Measurements from ENCODE around the gene HMGN1. TPM values are rescaled to one million over a fixed set of nuclear protein-coding genes. Genes with fewer than 3 reads are reported as not detected.
"Not testable (repeated sequence)": the region's sequence is repeated elsewhere in the genome, so short reads cannot be mapped to it uniquely, and the experiment has no call there.

The HMGN1 gene
- total RNA-seq, 1 donor from 2014 or later: 596 TPM

- DNase-seq (ENCODE audit: low spot score, unreplicated experiment): no peak
- H3K27ac Mint-ChIP-seq: no peak overlapping the region
- peaks cover 13% of the 10 kb centered on the region for H3K4me1 Mint-ChIP-seq (ENCODE audit: low read depth)
- H3K36me3 Mint-ChIP-seq (ENCODE audit: insufficient read depth): peaks cover 2% of the 10 kb centered on the region
- H3K4me3 Mint-ChIP-seq (ENCODE audit: low read depth): no peak overlapping the region
- TF ChIP-seq, protein P1, sequence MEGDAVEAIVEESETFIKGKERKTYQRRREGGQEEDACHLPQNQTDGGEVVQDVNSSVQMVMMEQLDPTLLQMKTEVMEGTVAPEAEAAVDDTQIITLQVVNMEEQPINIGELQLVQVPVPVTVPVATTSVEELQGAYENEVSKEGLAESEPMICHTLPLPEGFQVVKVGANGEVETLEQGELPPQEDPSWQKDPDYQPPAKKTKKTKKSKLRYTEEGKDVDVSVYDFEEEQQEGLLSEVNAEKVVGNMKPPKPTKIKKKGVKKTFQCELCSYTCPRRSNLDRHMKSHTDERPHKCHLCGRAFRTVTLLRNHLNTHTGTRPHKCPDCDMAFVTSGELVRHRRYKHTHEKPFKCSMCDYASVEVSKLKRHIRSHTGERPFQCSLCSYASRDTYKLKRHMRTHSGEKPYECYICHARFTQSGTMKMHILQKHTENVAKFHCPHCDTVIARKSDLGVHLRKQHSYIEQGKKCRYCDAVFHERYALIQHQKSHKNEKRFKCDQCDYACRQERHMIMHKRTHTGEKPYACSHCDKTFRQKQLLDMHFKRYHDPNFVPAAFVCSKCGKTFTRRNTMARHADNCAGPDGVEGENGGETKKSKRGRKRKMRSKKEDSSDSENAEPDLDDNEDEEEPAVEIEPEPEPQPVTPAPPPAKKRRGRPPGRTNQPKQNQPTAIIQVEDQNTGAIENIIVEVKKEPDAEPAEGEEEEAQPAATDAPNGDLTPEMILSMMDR (IDR thresholded peaks at IDR 0.05; ENCODE audit: unreplicated experiment): no peak
- no peaks in the 10 kb centered on the region for H3K9me3 Mint-ChIP-seq (ENCODE audit: low read depth)
- H3K27me3 Mint-ChIP-seq: no peaks in the 10 kb centered on the region
Observed at GRCh38 chr21:39384674-39385298, 35.9 kb upstream of the HMGN1 start.

DNA sequence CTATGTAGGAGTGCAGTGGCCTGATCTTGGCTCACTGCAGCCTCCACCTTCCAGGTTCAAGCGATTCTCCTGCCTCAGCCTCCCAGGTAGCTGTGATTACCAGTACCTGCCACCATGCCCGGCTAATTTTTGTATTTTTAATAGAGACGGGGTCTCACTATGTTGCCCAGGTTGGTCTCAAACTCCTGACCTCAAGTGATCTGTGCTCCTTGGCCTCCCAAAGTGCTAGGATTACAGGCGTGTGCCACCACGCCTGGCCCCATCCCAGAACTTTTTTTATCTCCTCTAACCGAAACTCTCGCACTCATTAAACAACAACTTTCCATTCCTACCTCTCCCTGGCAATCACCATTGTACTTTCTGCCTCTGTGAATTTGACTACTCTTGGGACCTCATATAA, 33.2 kb upstream of the HMGN1 start:
- not testable (repeated sequence) for H3K9me3 Mint-ChIP-seq (ENCODE audit: low read depth); H3K27ac Mint-ChIP-seq; H3K4me1 Mint-ChIP-seq (ENCODE audit: low read depth); DNase-seq (ENCODE audit: low spot score, unreplicated experiment); H3K27me3 Mint-ChIP-seq; H3K36me3 Mint-ChIP-seq (ENCODE audit: insufficient read depth)
- peak overlapping the region; percentile 9 for H3K4me3 Mint-ChIP-seq (ENCODE audit: low read depth)

DNA sequence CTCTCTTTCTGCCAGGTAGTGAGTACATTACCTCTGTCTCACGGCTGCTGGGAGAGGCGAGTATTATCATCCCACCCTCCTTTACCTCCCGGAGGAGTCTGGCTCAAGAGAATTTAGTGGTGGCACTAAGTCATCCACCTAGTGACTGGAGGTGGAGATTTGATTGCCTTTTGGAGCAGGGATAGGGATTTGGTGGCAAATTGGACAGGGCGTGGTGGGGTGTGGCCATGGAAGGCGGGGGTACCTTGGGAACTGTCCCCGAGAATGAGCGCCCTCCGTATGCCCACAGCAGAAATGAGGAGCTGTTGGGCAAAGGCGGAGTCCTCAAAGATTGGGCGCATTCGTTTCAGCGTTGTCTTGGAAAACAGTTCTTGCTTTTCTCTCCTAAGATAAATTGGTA, 32.1 kb upstream of the HMGN1 start:
- DNase-seq (ENCODE audit: low spot score, unreplicated experiment): no peak
- H3K27me3 Mint-ChIP-seq: no peaks in the 10 kb centered on the region
- no peak overlapping the region for H3K27ac Mint-ChIP-seq
- peak overlapping the region; percentile 91 for H3K4me3 Mint-ChIP-seq (ENCODE audit: low read depth)
- H3K36me3 Mint-ChIP-seq (ENCODE audit: insufficient read depth): peaks cover 2% of the 10 kb centered on the region
- peaks cover 5% of the 10 kb centered on the region for H3K4me1 Mint-ChIP-seq (ENCODE audit: low read depth)
- TF ChIP-seq, protein P1 (IDR thresholded peaks at IDR 0.05; ENCODE audit: unreplicated experiment): no peak
- H3K9me3 Mint-ChIP-seq (ENCODE audit: low read depth): no peaks in the 10 kb centered on the region

DNA sequence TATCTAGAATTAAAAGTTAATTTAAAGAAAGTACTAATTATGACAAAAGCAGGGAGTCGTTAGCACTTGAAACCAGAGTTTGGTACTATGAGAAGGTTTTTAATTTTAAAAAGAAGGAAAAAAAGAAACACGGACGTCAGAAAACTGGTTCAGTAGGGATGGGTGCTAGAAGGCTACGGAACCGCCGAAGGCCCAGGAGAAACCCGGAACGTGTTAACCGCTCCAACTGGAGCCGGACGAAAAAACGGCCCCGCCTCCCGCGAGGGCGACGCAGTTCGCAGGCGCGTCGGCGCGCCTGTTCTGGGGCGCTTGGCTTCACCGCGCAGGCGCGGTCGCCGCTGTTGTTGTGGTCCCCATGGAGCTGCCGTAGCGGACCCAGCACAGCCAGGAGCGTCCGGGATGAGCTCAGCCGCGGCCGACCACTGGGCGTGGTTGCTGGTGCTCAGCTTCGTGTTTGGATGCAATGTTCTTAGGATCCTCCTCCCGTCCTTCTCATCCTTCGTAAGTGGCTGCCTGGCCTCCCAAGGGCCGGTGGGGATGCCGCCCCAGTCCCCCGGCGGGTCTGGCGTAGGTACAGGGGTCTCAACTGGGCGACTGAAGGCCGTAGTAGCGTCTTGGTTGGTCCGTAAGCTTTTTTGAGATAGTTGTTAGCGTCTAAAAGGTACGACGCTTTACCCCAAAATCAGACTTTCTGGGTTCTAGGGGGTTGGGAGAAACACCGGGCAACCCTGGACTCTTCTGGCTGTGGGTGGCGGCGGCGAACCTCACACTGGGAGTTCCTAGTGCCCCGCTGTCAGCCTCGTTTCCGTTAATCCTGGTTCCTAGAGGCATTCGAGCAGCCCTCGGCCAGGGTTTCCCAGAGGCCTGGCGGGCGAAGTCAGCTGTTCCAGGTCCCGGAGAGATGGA, 31.4 kb upstream of the HMGN1 start:
- peak; percentile 74 for DNase-seq (ENCODE audit: low spot score, unreplicated experiment)
- Mint-ChIP-seq H3K27me3 (peaks cover under 1% of the 10 kb centered on the region), H3K4me1 (ENCODE audit: low read depth) (peaks cover 5% of the 10 kb centered on the region), H3K27ac (peak overlapping the region; percentile 73), H3K36me3 (ENCODE audit: insufficient read depth) (peaks cover 2% of the 10 kb centered on the region), H3K4me3 (ENCODE audit: low read depth) (peak overlapping the region; percentile 91), H3K9me3 (ENCODE audit: low read depth) (no peaks in the 10 kb centered on the region)
- TF ChIP-seq, protein P1 (IDR thresholded peaks at IDR 0.05; ENCODE audit: unreplicated experiment): no peak

DNA sequence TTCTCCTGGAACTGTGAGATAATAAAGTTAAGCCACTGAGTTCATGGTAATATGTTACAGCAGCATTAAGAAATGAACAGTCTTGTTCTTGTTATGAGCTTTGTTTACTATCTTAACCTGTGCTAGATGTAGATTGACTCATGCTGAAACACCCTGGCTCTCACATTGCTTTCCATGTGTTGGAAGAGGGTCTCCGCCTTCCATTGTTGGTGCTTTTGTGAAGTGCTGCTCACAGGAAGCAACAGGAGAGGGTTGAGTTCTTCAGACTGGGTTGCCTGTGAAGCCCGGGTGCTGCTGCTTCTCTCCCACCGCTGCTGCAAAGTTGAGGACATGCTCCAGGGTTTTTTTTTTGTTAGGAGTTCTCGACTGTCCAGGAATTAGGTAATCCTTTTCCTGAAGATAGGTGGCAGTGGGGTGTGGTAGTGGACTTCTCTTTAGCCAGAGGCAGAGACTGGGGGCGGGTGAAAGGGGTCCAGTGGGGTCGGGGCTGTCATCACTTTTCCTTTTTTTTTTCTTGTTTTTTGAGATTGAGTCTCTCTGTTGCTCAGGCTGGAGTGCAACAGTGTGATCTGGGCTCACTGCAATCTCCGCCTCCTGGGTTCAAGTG, 28.7 kb upstream of the HMGN1 start:
- peaks cover 2% of the 10 kb centered on the region for H3K36me3 Mint-ChIP-seq (ENCODE audit: insufficient read depth)
- no peak for DNase-seq (ENCODE audit: low spot score, unreplicated experiment)
- H3K27me3 Mint-ChIP-seq: peaks cover 6% of the 10 kb centered on the region
- TF ChIP-seq, protein P1 (IDR thresholded peaks at IDR 0.05; ENCODE audit: unreplicated experiment): no peak
- H3K4me3 Mint-ChIP-seq (ENCODE audit: low read depth): no peak overlapping the region
- H3K4me1 Mint-ChIP-seq (ENCODE audit: low read depth): peaks cover 5% of the 10 kb centered on the region
- no peak overlapping the region for H3K27ac Mint-ChIP-seq
- H3K9me3 Mint-ChIP-seq (ENCODE audit: low read depth): no peaks in the 10 kb centered on the region

Measured in progenitor cell of endocrine pancreas (in vitro differentiated cells).